NCI-H82 treated with DMSO at 0.1 percent for 48 hours (cell line): Measurements from ENCODE around the gene CAMK1.

Source experiments
- DNase-seq: peaks from one replicate; lab custom pipeline; 2025; ENCODE audit not compliant: unreplicated experiment; lab: John Stamatoyannopoulos, UW

Gene CAMK1

GRCh38 chr3:9713142-9713541 is 56.6 kb downstream of the CAMK1 start:
- no peak for DNase-seq

DNA sequence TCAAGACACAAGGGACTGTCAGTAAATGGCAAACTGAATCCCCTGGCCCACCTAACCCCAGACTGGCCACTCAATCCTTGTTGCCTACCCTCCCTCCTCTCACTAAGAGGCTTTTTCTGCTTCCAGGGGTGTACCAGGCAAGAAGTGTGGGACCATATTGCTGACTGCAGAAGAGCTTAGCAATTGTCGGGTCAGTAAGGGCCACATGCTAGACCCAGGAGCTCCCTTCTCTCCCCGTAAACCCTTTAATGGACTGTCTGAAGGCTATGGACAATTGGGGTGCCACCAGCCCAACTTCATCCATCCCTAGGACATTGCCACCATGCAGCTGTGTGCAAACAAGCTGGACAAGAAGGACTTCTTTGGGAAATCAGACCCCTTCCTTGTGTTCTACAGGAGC is 57.3 kb downstream of the CAMK1 start:
- no peak for DNase-seq

DNA sequence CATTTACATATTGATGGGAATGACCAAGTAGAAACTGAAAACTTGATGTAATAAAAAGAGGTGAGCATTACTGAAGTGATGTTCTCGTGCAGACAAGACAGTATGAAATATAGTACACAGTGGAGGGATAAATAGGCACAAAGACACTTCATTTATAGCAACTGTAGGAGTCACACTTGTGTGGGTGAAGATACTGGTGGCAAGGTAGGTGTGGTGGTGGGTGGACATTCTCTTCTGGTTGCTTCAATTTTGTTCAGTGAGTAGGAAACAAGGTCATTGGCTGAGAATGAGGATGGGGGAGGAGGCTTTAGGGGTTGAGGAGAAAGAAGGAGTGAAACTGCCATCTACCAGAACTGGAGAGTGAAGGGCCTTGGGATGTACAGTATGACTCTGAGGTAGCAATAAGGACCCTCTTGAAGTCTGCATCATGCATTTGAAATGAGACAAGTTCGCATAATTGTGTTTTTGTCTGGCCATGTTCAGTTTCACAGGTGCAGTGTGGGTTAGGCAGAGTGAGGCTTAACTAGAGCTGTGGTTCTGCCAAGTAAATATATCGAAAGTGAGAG is 59.5 kb downstream of the CAMK1 start:
- no peak for DNase-seq
